Inferior parietal cortex (tissue), 1 donor: Measurements from ENCODE around the gene ABCB9.
"Not testable (repeated sequence)": the region's sequence is repeated elsewhere in the genome, so short reads cannot be mapped to it uniquely, and the experiment has no call there.

Source experiments
- DNase-seq: peaks from one replicate; pipeline ENCODE4 v3.0.0-alpha.2; 2016; ENCODE audit errors: extremely low spot score

The ABCB9 gene

DNA sequence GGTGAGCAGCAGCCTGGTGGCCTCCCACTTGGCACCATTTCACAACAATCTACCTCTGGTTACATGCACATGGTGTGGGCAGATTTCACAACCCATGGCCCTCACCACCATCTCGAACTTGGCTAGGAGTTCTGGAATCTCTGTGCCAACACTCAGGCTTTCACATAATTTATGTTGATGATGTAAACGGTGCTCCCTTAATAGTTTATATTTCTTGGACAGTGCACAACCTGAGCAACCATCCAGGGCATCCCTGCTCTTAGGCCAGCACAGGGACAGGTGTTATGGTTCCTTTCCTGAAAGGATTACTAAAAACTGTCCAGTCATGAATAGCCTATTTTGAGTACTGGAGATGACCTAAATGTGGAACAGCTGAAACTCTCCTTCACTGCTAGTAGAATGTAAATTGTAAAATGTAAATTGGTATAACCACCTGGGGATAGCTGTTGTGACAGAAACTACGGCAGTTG is 28.6 kb downstream of the ABCB9 start:
- DNase-seq: no peak

DNA sequence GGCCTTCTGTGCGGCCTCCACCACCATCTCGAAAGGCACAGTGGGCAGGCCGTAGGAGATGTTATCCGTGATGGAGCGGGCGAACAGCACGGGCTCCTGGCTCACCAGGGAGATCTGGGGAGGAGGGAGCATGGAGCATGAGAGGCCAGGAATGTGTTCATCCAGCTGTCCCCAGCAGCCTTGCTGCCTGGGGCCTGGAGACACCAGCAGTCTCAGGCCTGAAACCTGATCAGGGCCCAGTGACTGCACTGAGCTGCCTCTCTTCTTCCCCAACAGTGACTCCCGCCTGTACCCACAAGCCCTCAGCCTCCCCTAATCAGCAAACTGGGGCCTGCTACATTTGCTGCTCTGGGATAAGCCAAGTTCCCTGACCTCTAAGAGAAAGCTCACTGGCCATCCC is 30.9 kb downstream of the ABCB9 start:
- DNase-seq: no peak

DNA sequence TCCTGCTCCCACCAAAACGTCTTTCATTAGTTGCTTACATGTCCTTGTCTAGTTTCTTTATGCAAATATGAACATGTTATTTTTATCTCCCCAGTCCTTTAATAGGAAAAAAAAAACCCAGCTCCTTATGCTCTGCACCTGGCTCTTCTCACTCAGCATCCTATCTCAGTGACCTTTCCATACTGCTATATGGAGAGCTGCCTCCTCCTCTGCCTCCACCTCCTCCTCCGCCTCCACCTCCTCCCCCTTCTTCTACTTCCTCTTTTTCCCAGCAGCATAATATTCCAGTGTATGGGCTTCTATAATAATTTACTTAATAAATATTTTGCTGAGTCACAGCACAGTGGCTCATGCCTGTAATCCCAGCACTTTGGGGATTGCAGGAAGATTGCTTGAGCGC is 31.5 kb downstream of the ABCB9 start:
- DNase-seq: no peak

DNA sequence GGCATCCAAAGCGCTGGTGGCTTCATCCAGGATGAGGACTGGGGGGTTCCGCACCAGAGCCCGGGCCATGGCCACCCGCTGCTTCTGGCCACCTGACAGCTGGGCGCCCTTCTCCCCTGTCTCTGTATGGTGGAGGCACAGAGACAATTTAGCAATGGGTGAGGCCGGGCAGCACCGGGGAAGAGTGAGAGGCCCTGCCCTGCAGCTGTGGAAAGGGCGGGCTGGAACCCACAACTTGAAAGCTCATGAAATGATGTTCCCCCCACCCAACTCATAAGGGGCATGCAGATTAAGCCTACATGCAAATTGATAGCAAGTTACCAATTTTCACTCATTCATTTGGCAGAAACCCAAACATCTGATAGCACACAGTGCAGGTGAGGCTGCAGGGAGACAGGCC is 34.1 kb downstream of the ABCB9 start:
- no peak for DNase-seq

DNA sequence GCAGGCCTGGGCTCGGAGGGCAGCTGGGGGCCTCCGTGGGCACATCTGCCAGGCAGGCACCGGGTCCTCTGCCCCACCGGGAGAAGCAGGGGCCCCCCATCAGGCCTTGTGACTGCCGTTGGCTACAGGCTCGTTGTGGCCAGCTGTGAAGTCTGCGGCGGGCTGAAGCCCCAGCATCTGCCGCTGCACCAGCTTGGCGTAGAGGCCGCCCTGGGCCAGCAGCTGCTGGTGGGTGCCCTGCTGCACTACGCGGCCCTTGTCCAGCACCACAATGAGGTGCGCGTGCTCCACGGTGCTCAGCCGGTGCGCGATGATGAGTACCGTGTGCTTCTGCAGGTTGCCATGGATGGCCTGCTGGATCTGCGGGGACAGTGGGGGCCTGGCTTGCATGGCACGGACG is 36.5 kb downstream of the ABCB9 start:
- DNase-seq: no peak

DNA sequence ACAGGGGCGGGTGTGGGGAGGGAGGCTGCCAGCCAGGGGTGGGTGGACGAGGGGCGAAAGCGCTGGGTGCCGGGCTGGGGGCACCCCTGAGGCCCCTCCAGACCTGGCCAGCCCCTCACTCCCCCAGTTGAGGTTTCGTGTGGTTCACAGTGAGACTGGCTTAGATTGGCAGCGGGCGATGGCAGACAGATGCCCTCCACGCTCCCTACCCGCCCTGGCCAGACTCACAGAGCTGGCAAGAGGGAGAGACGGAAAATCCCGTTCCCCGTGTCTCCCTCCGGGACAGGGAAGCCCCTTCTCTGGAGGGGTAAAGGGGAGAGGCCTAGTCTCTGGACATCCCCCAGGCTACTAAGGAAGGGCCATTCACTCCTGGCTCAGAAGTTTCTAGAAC is 37.1 kb downstream of the ABCB9 start:
- DNase-seq: no peak

DNA sequence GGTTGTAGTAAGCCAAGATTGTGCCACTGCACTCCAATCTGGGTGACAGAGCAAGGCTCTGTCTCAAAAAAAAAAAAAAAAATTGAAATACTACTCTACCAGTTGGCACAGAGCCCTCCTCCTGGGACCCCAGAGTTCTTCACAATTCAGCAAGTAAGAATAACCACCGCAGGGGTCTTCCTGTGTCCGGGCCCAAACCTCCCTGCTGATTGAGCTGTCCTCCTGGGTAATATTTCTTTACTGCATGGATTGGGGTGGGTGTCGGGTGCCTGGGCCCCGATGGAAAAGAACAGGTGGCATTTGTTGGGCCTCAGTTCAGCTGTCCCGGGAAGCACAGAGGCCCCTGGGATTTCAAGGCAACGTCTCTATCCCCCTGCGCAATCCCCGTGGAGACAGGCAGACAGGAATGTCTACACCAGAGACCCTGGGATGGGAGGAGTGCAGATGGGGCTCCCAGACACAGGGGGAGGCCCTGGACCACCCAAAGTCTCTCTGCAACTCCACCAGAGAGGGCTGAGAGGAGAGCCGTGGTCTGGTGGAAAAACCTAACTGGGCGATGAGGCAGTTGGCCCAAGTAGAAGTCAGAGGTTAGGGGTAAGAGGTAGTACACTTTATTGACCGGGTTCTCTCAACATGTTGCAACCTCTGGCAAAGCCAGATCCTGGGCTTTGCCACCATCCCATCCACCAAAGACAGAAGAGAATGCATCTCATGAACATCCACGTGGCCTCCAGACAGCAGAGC is 37.7 kb downstream of the ABCB9 start:
- DNase-seq: no peak

DNA sequence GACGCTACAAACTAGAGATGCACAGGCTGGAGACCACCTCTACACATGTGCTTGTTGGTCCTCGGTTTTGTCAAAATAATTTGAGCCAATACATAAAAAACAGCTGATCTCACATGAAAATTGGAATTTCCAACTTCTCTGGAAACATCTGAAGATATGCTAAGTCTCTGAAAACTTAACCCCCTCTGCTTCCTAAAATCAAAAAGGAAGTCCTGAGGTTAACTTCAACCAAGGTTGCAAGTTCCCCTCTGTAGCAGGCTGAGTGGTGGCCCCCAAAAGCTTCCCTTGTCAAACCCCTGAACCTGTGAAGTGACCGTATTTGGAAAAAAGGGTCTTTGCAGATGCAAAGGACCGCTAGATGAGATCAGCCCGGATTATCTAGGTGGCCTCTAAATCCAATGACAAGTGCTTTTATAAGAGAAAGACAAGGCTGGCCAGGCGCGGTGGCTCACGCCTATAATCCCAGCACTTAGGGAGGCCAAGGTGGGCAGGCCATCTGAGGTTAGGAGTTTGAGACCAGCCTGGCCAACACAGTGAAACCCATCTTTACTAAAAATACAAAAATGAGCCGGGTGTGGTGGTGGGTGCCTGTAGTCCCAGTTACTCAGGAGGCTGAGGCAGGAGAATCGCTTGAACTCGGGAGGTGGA is 38.4 kb downstream of the ABCB9 start:
- DNase-seq: no peak

DNA sequence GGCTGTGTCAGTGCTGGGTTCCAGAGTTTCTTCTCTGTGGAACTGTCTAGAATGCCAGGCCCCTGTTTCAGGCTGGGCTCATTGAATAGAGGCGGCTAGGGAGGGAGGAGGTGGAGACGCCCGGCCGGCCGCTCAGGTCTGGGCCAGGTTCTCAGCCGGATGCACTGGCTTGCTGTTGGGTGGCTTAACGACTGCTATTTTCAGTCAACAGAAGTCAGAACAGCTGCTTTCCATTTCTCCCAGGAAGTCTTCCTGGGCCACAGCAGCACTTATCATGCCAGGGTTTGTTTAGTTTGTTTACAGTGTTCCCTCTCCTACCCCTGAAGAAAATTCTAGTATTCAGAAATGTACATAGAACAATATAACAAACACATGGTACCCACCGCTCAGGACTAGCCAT is 44.3 kb downstream of the ABCB9 start:
- DNase-seq: no peak

DNA sequence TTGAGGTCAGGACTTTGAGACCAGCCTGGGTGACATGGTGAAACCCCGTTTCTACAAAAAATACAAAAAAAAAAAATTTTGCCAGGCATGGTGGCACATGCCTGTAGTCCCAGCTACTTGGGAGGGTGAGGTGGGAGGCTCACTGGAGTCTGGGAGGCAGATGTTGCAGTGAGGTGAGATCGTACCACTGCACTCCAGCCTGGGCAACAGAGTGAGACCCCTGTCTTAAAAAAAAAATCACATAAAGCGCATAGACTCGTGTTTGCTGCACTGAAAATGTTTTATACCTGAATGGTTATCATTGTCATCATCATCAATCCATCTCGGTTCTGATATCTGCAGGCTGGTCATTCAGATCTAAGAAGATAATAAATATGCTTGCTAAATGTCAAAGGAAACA is 45.6 kb downstream of the ABCB9 start:
- DNase-seq: no peak

DNA sequence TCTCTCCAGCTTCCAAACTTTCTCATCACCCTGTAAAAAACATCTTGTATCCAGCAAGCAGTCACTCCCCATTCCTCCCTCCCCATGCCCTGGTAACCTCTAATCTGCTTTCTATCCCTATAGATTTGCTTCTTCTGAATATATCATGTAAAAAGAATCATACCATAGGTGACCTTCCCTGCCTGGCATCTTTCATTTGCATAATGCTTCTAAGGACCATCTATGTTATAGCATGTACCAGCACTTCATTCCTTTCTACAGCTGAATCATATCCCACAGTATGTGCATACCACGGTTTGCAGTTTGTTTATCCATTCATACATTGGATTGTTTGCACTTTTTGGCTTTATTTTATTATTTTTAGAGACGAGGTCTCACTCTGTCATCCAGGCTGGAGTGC is 47.4 kb downstream of the ABCB9 start:
- DNase-seq: no peak

DNA sequence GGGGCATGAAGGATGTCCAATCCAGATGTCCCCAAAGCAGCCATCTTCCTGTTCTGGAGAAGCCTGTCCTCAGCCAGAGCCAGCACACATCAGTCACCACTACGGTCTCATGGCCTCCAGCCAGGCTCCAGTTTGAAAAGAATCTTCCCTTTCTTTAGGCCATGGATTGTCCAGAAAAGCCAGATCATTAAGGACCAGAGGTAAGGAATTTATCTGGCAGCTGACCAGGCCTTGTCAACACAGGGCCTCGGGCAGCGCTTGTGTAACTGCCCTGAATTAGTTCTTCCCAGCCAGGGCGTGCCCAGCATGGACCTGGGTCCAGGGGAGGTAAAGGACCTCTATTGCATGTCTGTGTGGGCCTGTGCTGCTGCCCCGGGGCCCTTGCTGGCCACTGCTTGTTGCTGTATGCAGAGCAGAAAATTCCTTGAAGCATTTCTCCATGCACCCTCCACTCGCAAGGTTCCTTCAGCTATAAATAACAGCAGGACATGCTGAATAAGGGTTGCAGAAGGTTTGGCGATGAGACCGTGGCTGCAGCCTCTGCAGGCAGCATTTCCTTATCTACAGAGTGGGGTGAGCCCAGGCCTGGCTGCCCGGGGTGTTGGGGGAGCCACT is 48.6 kb downstream of the ABCB9 start:
- DNase-seq: no peak

DNA sequence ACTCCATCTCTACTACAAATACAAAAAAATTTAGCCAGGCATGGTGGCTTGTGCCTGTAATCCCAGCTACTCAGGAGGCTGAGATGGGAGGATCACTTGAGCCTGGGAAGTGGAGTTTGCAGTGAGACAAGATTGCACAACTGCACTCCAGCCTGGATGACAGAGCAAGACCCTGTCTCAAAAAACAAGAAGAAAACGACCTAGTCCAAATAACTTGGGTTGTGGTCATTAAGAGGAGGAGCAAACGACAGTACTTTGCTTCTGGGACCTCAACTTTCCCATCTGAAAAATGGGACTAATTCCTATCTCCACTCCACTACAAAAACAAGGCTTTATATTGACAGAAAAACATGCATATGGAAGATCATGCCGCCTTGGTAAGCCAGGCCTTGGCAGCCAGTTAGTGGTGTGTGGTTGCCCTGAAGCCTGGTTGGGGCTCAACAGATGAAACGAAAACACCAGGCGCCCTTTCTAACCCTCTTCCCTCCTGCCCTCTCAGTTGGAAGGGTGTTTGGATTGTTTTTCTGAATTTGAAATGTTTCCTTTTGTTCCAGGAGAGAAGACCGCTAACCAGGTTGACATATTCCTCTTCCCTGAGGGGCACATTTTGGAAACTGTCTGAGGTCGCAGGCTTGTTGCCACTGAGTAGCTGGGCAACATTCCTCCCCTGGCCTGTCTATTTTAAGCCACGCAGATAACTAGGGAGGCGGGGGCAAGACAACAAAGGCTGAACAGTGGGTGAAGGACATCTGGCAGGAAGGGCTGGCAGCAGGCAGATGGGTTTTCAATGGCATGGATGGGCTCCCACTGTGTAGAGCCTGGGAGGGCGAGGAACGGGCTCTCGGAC is 56.6 kb downstream of the ABCB9 start:
- DNase-seq: peak; percentile 61

DNA sequence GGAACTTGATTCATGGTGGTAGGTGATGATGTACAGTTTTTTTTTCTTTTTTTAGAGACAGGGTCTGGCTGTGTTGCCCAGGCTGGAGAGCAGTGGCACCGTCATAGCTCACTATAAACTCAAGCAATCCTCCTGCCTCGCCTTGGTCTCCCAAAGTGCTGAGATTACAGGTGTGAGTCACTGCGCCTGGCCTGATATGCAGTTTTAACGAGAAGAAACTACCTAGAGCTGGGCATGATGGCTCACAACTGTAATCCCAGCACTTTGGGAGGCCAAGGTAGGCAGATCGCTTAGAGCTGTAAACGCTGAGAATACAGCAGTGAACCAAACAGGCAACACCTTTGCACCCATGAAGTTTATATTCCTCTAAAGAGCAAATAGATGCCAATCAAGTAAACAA is 57.3 kb downstream of the ABCB9 start:
- DNase-seq: no peak

DNA sequence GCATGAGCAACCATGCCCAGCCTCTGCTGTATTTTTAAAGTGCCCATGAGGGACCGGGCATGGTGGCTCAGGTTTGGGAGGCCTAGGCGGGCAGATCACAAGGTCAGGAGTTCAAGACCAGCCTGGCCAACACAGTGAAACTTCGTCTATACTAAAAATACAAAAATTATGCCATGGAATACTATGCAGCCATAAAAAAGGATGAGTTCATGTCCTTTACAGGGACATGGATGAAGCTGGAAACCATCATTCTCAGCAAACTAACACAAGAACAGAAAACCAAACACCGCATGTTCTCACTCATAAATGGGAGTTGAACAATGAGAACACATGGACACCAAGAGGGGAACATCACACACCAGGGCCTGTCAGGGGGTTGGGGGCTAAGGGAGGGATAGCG is 61.0 kb downstream of the ABCB9 start:
- not testable (repeated sequence) for DNase-seq

DNA sequence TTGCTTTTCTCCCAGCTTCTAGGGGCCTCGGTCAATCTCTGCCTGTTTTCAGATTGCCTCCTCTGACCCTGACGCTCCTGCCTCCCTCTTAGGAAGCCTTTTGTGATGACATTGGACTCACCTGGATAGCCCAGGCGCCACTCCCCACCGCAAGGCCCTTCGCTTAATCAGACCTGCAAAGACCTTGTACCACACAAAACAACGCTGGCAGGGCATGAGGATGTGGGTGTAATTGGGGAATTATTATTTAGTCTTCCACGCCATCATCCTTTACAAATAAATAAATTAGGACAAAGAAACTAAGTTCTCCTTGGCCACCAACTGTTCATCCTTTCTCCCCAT is 62.6 kb downstream of the ABCB9 start:
- no peak for DNase-seq

DNA sequence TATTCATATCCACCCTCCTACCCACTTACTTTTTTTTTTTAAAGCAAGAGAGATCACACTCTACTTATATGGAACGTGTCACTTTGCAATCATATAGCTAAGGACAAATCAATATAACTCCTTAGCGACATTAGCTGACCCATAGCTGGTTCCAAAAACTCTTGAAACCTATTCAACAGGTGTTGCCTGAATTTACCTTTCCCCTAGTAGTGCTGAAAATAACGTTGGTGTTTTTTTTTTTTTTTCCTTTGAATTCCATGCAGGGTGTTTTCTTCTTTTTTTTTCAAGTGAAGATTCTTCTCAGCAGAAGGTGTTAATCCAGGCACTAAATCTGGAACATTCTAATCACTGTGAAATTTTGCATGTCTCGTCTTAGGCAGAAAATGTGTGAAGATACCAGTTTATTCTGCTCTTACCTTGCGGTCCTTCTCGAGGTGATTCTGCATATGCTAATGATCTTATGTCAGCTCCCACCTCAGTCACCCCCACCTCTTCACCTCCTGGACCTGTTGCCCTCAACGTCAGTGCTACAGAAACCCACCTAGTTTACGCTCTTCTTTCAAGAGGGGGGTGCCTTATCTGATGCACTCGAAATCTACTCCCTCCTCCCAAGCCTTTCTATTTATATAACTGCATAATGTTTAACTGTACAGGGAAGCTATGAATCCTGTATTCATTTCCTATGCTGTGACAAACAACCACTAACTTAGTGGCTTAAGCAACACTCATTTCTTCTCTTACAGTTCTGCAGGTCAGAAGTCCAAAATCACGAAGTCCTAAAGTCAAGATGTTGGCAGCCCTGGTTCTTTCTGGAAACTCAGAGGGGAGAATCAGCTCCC is 63.2 kb downstream of the ABCB9 start:
- no peak for DNase-seq

DNA sequence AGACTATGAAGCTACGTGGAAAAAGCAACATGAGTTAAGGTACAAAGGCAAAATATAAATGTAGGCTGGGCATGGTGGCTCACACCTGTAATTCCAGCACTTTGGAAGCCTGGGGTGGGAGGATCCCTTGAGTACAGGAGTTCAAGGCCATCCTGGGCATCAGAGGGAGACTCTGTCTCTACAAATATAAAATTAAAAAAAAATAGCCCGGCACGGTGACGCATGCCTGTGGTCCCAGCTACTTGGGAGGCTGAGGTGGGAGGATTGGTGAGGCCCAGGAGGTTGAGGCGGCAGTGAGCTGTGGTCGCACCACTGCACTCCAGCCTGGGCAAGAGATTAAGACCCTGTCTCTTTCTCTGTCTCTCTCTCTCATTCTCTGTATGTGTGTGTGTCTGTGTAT is 66.4 kb downstream of the ABCB9 start:
- DNase-seq: no peak

DNA sequence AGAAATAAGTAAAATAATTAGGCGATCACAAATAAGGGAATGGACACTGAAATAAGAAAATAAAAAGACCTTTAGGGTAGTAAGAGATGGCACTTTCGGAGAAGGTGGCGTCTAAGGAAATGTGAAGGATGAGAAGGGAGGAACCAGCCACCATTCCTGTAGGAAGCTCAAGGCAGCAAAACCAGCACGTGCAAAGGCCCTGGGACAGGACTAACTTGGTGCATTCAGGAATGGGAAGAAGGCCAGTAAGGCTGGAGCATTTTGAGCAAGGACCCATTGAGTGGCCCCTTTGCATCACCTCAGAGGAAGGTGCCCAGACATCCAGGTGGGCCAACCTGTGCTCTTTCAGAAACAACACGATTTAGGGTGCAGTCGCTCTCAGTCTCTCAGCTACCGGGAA is 69.6 kb downstream of the ABCB9 start:
- DNase-seq: no peak

DNA sequence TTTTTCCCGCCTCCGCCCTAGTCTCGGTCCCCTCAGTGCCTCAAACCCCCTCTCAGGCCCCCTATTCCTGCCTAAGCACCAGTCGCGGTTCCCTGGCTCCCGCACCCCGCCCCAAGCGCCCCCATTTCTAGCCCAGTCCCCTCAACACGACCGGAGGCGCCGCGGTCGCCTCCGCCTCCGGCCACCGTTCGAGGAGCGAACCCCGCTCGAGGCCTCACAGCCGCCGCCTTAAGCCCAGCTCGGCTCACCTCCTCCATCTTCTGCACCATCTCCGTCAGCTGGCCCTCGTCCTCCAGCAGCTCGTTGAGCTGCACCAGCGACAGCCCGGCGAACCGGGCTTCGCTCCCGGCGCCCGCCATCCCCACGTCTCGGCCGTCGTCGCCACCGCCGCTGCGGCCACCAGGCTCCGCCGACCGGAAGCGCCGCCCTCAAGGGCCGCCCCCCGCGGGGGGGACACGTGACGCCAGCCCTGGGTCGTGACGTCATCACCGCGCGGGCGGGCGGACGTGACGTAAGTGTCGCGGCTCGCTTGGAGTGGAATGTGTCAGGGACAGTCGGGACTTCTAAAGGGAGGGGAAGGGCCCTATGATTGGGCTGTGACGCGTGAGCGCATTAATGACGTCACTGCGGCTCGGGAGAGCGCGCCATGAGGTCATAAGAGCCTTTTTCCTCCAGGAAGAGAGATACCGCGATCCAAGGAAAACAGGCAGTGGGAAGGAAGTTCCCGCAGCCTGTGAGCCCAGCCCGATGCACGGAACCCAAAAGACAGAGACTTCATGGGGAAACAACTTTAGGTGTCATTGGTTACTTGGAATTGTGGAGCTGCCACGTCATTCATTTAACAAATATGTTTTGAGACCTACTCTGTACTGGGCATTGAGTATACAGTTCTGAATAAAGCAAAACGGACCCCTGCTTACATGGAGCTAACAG is 70.3 kb downstream of the ABCB9 start, which contains the start of gene VPS37B:
TSS of gene VPS37B (minus strand) at position 421 of the 933 bp plus-strand sequence. CDS start at position 359, 62 bp downstream.
- no peak for DNase-seq
